Natural killer cell treated with Interleukin-12 subunit alpha and Interleukin-12 subunit beta and Interleukin-15 and Interleukin-18, amount 100 ng/mL, for 72 hours (primary cell): ENCODE data around the gene DNAH10. TPM values are rescaled to one million over a fixed set of nuclear protein-coding genes. Genes with fewer than 3 reads are reported as not detected.
"Not testable (repeated sequence)": the region's sequence is repeated elsewhere in the genome, so short reads cannot be mapped to it uniquely, and the experiment has no call there.

Experiments
- ATAC-seq, 2 donors: fragments of 150-1000 bp; cut with Tn5 transposase in 1 of 2; sonication (Bioruptor Pico), chemical (Tn5 transposase) in 1 of 2; 2 replicates each; pipeline ENCODE4 v1.10.0; 2021
- DNase-seq: peaks from one replicate; pipeline ENCODE4 v3.0.0; 2022; ENCODE audit warnings: low spot score
- H3K27ac Mint-ChIP-seq, 2 donors: 1 replicate in 1 of 2; 2 replicates in 1 of 2; pipeline ENCODE4 v1.8.0; 2022; ENCODE audit warnings: mixed read lengths in 2 of 2, mild to moderate bottlenecking in 1 of 2, moderate library complexity in 1 of 2
- H3K27me3 Mint-ChIP-seq, 2 donors: 1 replicate in 1 of 2; 2 replicates in 1 of 2; pipeline ENCODE4 v1.8.0; 2022; ENCODE audit warnings: mixed read lengths in 2 of 2
- H3K36me3 Mint-ChIP-seq: one replicate; pipeline ENCODE4 v1.8.0; 2022; ENCODE audit warnings: mixed read lengths
- H3K4me1 Mint-ChIP-seq, 2 donors: 1 replicate in 1 of 2; 2 replicates in 1 of 2; pipeline ENCODE4 v1.8.0; 2022; ENCODE audit warnings: low read depth in 2 of 2, mixed read lengths in 2 of 2, mild to moderate bottlenecking in 1 of 2
- H3K4me3 Mint-ChIP-seq: one replicate; pipeline ENCODE4 v1.8.0; 2022; ENCODE audit warnings: mixed read lengths
- H3K9me3 Mint-ChIP-seq: 2 replicates; pipeline ENCODE4 v1.8.0; 2022; ENCODE audit warnings: mixed read lengths
- total RNA-seq, 2 donors: library from RNA; stranded (reverse); gene quantifications; one replicate each; pipeline ENCODE4 v1.2.3, GENCODE V29; 2022

Gene DNAH10
- total RNA-seq, 2 donors from 2014 or later = 0.29 to 0.36 TPM

GRCh38 chr12:123789422-123789821 is 27.3 kb downstream of the DNAH10 start:
- H3K4me3 Mint-ChIP-seq, H3K27me3 Mint-ChIP-seq, H3K4me1 Mint-ChIP-seq, DNase-seq, H3K9me3 Mint-ChIP-seq, H3K27ac Mint-ChIP-seq, ATAC-seq, H3K36me3 Mint-ChIP-seq: not testable (repeated sequence)

DNA sequence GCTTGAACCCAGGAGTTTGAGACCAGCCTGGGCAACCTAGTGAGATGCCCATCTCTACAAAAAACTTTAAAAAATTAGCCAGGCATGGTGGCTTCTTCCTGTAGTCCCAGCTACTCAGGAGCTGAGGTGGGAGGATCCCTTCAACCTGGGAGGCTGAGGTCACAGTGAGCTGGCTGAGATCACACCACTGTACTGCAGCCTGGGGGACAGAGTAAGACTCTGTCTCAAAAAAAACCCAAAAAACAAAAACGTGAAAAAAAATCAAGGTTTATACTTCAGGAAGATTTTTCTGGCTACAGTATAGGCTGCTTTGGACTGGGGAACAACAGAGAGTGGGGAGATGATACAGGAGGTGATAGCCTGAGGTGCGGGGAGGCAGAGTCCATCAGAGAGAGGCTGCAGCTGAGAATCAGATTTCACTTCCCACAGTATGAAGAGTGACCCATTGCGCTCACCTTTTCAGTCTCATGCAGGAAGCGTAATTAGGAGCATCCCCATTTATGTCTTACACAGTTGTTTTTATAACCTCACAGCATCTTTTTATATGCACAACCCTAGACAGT is 28.9 kb downstream of the DNAH10 start:
- H3K4me3 Mint-ChIP-seq = no peak overlapping the region
- peaks cover 0 to 3% of the 10 kb centered on the region in 2 donors for H3K4me1 Mint-ChIP-seq
- ATAC-seq (no peak), DNase-seq (no peak)
- H3K27ac Mint-ChIP-seq = no peak overlapping the region
- no peaks in the 10 kb centered on the region for H3K9me3 Mint-ChIP-seq
- no peaks in the 10 kb centered on the region for H3K36me3 Mint-ChIP-seq
- H3K27me3 Mint-ChIP-seq = peaks cover 0 to 5% of the 10 kb centered on the region in 2 donors

DNA sequence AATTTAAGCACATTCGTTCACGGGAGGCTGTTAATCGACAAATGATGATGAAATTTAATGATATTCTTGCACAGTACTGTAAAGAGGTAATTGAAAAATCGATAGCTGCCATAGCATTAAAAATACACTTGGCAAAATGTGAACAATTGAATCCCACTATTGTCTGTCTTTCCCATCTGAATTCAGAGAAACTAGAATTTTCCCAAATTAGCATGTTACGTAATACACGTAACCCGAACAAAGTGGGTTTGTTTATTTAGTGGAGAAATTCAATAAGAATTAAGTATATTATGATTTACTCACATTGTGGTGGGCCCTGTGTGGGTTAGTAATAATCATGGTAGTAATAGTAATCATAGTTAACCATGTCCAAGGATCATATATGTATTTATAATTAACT is 31.9 kb downstream of the DNAH10 start:
- ATAC-seq (no peak), DNase-seq (no peak)
- no peak overlapping the region for H3K27ac Mint-ChIP-seq
- no peaks in the 10 kb centered on the region for H3K36me3 Mint-ChIP-seq
- H3K27me3 Mint-ChIP-seq = peaks cover 3 to 4% of the 10 kb centered on the region in 2 donors
- peaks cover 0 to 3% of the 10 kb centered on the region in 2 donors for H3K4me1 Mint-ChIP-seq
- no peaks in the 10 kb centered on the region for H3K9me3 Mint-ChIP-seq
- H3K4me3 Mint-ChIP-seq = no peak overlapping the region

- no peak overlapping the region for H3K4me3 Mint-ChIP-seq
- no peak for ATAC-seq
- no peak for DNase-seq
- no peaks in the 10 kb centered on the region for H3K4me1 Mint-ChIP-seq
- H3K27me3 Mint-ChIP-seq = peaks cover 4 to 14% of the 10 kb centered on the region in 2 donors
- no peaks in the 10 kb centered on the region for H3K36me3 Mint-ChIP-seq
- H3K27ac Mint-ChIP-seq = no peak overlapping the region
- H3K9me3 Mint-ChIP-seq = no peaks in the 10 kb centered on the region
These were observed 36.4 kb downstream of the DNAH10 start for GRCh38 chr12:123798518-123798917.

DNA sequence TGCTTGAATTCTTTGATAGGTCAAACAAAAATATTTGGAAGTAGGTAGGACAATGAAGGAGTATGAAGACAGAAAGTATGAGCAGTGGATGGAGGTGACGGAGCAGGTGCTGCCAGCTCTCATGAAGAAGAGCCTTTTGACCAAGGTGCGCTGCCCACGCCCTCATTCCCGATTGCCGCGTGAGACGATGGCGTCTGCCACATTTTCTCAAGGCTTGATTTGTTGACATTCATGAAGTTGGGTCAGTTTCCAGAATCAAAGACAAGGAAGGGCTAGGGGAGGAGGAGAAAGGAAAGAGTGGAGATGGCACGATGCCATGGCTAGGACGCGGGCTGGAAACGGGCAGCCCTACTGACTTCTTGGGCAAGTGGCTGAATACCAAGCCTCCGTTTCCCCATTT is 37.1 kb downstream of the DNAH10 start:
- peaks cover 4 to 14% of the 10 kb centered on the region in 2 donors for H3K27me3 Mint-ChIP-seq
- no peak overlapping the region for H3K27ac Mint-ChIP-seq
- H3K4me1 Mint-ChIP-seq = no peaks in the 10 kb centered on the region
- H3K4me3 Mint-ChIP-seq = no peak overlapping the region
- H3K36me3 Mint-ChIP-seq = no peaks in the 10 kb centered on the region
- ATAC-seq (no peak), DNase-seq (no peak)
- H3K9me3 Mint-ChIP-seq = no peaks in the 10 kb centered on the region

- Mint-ChIP-seq H3K9me3 (no peaks in the 10 kb centered on the region), H3K27me3 (peaks cover 4 to 14% of the 10 kb centered on the region in 2 donors), H3K4me1 (no peaks in the 10 kb centered on the region), H3K27ac (no peak overlapping the region), H3K4me3 (no peak overlapping the region), H3K36me3 (no peaks in the 10 kb centered on the region)
- ATAC-seq = no peak
- DNase-seq = no peak
These were observed 39.6 kb downstream of the DNAH10 start for GRCh38 chr12:123801573-123802178.

GRCh38 chr12:123805173-123805572 is 43.1 kb downstream of the DNAH10 start:
- no peak overlapping the region for H3K27ac Mint-ChIP-seq
- peaks cover 11 to 32% of the 10 kb centered on the region in 2 donors for H3K27me3 Mint-ChIP-seq
- ATAC-seq = no peak
- H3K9me3 Mint-ChIP-seq = no peaks in the 10 kb centered on the region
- H3K36me3 Mint-ChIP-seq = no peaks in the 10 kb centered on the region
- H3K4me3 Mint-ChIP-seq = no peak overlapping the region
- no peak for DNase-seq
- H3K4me1 Mint-ChIP-seq = no peaks in the 10 kb centered on the region

- Mint-ChIP-seq H3K4me1 (peaks cover 0 to 1% of the 10 kb centered on the region in 2 donors), H3K36me3 (no peaks in the 10 kb centered on the region), H3K27ac (no peak overlapping the region)
These were observed 44.9 kb downstream of the DNAH10 start for GRCh38 chr12:123807002-123807401.

GRCh38 chr12:123807670-123808069 is 45.6 kb downstream of the DNAH10 start:
- no peaks in the 10 kb centered on the region for H3K9me3 Mint-ChIP-seq
- H3K27ac Mint-ChIP-seq = no peak overlapping the region
- peaks cover 11 to 31% of the 10 kb centered on the region in 2 donors for H3K27me3 Mint-ChIP-seq
- ATAC-seq = no peak
- no peak for DNase-seq
- no peaks in the 10 kb centered on the region for H3K36me3 Mint-ChIP-seq
- peaks cover 0 to 5% of the 10 kb centered on the region in 2 donors for H3K4me1 Mint-ChIP-seq
- H3K4me3 Mint-ChIP-seq = no peak overlapping the region

More at GRCh38 chr12:123807002-123807401, 44.9 kb downstream of the DNAH10 start:
- peaks cover 11 to 32% of the 10 kb centered on the region in 2 donors for H3K27me3 Mint-ChIP-seq
- DNase-seq = no peak
- no peaks in the 10 kb centered on the region for H3K9me3 Mint-ChIP-seq
- ATAC-seq = no peak
- no peak overlapping the region for H3K4me3 Mint-ChIP-seq

DNA sequence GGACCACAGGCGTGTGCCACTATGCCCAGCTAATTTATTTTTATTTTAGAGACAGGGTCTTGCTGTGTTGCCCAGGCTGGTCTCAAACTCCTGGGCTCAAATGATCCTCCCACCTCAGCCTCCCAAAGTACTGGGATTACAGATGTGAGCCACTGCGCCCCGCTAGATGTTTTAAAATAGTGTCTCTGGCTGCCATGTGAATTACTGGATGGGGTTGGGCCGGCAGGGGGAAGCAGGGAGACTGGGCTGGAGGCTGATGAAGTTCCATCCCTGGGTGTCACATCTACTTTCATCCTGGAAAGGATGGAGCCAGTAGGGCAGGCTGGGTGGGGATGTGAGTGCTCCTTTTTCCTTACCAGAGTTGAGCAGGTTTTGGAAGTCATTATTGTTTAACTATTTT is 46.1 kb downstream of the DNAH10 start:
- Mint-ChIP-seq H3K9me3 (no peaks in the 10 kb centered on the region), H3K36me3 (no peaks in the 10 kb centered on the region), H3K4me3 (no peak overlapping the region), H3K4me1 (peaks cover 0 to 5% of the 10 kb centered on the region in 2 donors), H3K27me3 (peaks cover 12 to 26% of the 10 kb centered on the region in 2 donors), H3K27ac (no peak overlapping the region)
- DNase-seq = no peak
- ATAC-seq = no peak

- ATAC-seq (no peak), DNase-seq (no peak)
- peaks cover 10 to 17% of the 10 kb centered on the region in 2 donors for H3K27me3 Mint-ChIP-seq
- H3K4me1 Mint-ChIP-seq = peaks cover 0 to 5% of the 10 kb centered on the region in 2 donors
- H3K9me3 Mint-ChIP-seq = peaks cover 3% of the 10 kb centered on the region
- no peak overlapping the region for H3K27ac Mint-ChIP-seq
- H3K36me3 Mint-ChIP-seq = peaks cover 15% of the 10 kb centered on the region
- H3K4me3 Mint-ChIP-seq = no peak overlapping the region
These were observed 51.2 kb downstream of the DNAH10 start for GRCh38 chr12:123813349-123813748.

GRCh38 chr12:123815968-123816367 is 53.9 kb downstream of the DNAH10 start:
- Mint-ChIP-seq H3K9me3 (peaks cover 3% of the 10 kb centered on the region), H3K27me3 (peaks cover 7 to 17% of the 10 kb centered on the region in 2 donors), H3K4me1 (peaks cover 0 to 5% of the 10 kb centered on the region in 2 donors), H3K4me3 (no peak overlapping the region), H3K27ac (no peak overlapping the region), H3K36me3 (peaks cover 15% of the 10 kb centered on the region)
- ATAC-seq = no peak
- DNase-seq = no peak

- ATAC-seq = no peak
- Mint-ChIP-seq H3K36me3 (peaks cover 15% of the 10 kb centered on the region), H3K4me3 (no peak overlapping the region), H3K9me3 (peaks cover 3% of the 10 kb centered on the region), H3K27me3 (peaks cover 7 to 17% of the 10 kb centered on the region in 2 donors), H3K4me1 (peaks cover 0 to 3% of the 10 kb centered on the region in 2 donors), H3K27ac (no peak overlapping the region)
- no peak for DNase-seq
These were observed 54.9 kb downstream of the DNAH10 start for GRCh38 chr12:123816896-123817537.

GRCh38 chr12:123822804-123823203 is 60.7 kb downstream of the DNAH10 start:
- Mint-ChIP-seq H3K4me1 (no peaks in the 10 kb centered on the region), H3K36me3 (peaks cover under 1% of the 10 kb centered on the region), H3K4me3 (no peak overlapping the region), H3K27me3 (peaks cover 34 to 36% of the 10 kb centered on the region in 2 donors), H3K27ac (no peak overlapping the region), H3K9me3 (no peaks in the 10 kb centered on the region)
- no peak for DNase-seq
- peak in 1 of 2 donors; percentile 24 for ATAC-seq
